ENCODE results near the gene UNC5A. TPM values are rescaled to one million over a fixed set of nuclear protein-coding genes. Genes with fewer than 3 reads are reported as not detected.

The UNC5A gene
- total and polyA plus RNA-seq, 2 of the 8 experiments (the other 6 are each of a cell fraction or from before 2014, with no cell fraction given) = 4.0 to 7.6 TPM

- no peak for TF ChIP-seq CHD7 (IDR thresholded peaks at IDR 0.05; ENCODE audit: insufficient replicate concordance, low read length)
- TF ChIP-seq BACH1 (IDR thresholded peaks at IDR 0.05; ENCODE audit: low read length) = no peak
- no peak for TF ChIP-seq CBX5 (IDR thresholded peaks at IDR 0.05; ENCODE audit: low read depth, low read length)
- no peak for TF ChIP-seq HDAC2 (IDR thresholded peaks at IDR 0.05; ENCODE audit: borderline replicate concordance in 1 of 2, low read depth in 2 of 2, low read length in 2 of 2)
- no peak for TF ChIP-seq POLR2AphosphoS5 (IDR thresholded peaks at IDR 0.05; ENCODE audit: low read depth, low read length)
- TF ChIP-seq GTF2F1 (IDR thresholded peaks at IDR 0.05; ENCODE audit: borderline replicate concordance, low read depth, low read length) = no peak
- TF ChIP-seq TBP (IDR thresholded peaks at IDR 0.05; ENCODE audit: low read depth, low read length) = no peak
- no peak for TF ChIP-seq SP2 (IDR thresholded peaks at IDR 0.05; ENCODE audit: low read length)
- no peak for TF ChIP-seq RNF2 (IDR thresholded peaks at IDR 0.05; ENCODE audit: borderline replicate concordance, low read depth, low read length, missing control alignments, poor library complexity, severe bottlenecking)
- no peak for TF ChIP-seq SIRT6 (IDR thresholded peaks at IDR 0.05; ENCODE audit: low read length)
Measured at GRCh38 chr5:176793343-176793699, 17.0 kb upstream of the UNC5A start (continued).

All from H1 (cell line).